HG02763 (cell line): Measurements from ENCODE around the gene CARNS1.
A peak's percentile ranks its signal among the peaks of the same experiment; 100 is the strongest.
"Not testable (repeated sequence)": the region's sequence is repeated elsewhere in the genome, so short reads cannot be mapped to it uniquely, and the experiment has no call there.

Source experiments
- ATAC-seq: cut with Tn5 transposase; IDR thresholded peaks from one replicate; pipeline ENCODE4 v1.9.1; 2021; ENCODE audit warnings: mild to moderate bottlenecking, moderate library complexity; ENCODE audit not compliant: unreplicated experiment

The CARNS1 gene

GRCh38 chr11:67423891-67424613 is 8.6 kb downstream of the CARNS1 start:
- ATAC-seq = no peak

- ATAC-seq = not testable (repeated sequence)
Measured at GRCh38 chr11:67427364-67427859, 11.9 kb downstream of the CARNS1 start.

GRCh38 chr11:67428052-67429001 is 12.8 kb downstream of the CARNS1 start, which contains the start of gene RPS6KB2:
Gene RPS6KB2 (plus strand): TSS chr11:67428494. CDS start chr11:67428546, 52 bp downstream.
- peak; percentile 82 for ATAC-seq

GRCh38 chr11:67429038-67429668 is 13.7 kb downstream of the CARNS1 start:
- ATAC-seq = no peak

- no peak for ATAC-seq
Measured at GRCh38 chr11:67429722-67430121, 14.2 kb downstream of the CARNS1 start.

- no peak for ATAC-seq
Measured at GRCh38 chr11:67431346-67432249, 16.1 kb downstream of the CARNS1 start.

- no peak for ATAC-seq
Measured at GRCh38 chr11:67432655-67433349, 17.3 kb downstream of the CARNS1 start.

- no peak for ATAC-seq
Measured at GRCh38 chr11:67433536-67434394, 18.3 kb downstream of the CARNS1 start.

GRCh38 chr11:67434395-67434881 is 19.0 kb downstream of the CARNS1 start:
- ATAC-seq = no peak

GRCh38 chr11:67435031-67435726 is 19.7 kb downstream of the CARNS1 start:
- no peak for ATAC-seq

- ATAC-seq = no peak
Measured at GRCh38 chr11:67435727-67436458, 20.4 kb downstream of the CARNS1 start.

GRCh38 chr11:67436459-67437081 is 21.1 kb downstream of the CARNS1 start:
- ATAC-seq = peak; percentile 27

GRCh38 chr11:67437082-67437808 is 21.8 kb downstream of the CARNS1 start, which contains the start of gene PTPRCAP:
Gene PTPRCAP (minus strand): TSS chr11:67437682. CDS start chr11:67437619, 63 bp downstream.
- ATAC-seq = no peak

- ATAC-seq = no peak
Measured at GRCh38 chr11:67437809-67438157, 22.3 kb downstream of the CARNS1 start.

- no peak for ATAC-seq
Measured at GRCh38 chr11:67438158-67438902, 22.9 kb downstream of the CARNS1 start.
